Sciatic nerve (tissue), 2 donors: ENCODE results near the gene CCT5. TPM values are rescaled to one million over a fixed set of nuclear protein-coding genes. Genes with fewer than 3 reads are reported as not detected.
"Not testable (repeated sequence)": the region's sequence is repeated elsewhere in the genome, so short reads cannot be mapped to it uniquely, and the experiment has no call there.

Source experiments
- ATAC-seq: fragments of 200-7000 bp; cut with Tn5 transposase; one replicate; pipeline ENCODE4 v1.9.1; 2020; ENCODE audit warnings: mild to moderate bottlenecking, moderate library complexity
- DNase-seq: peaks from one replicate; pipeline ENCODE4 v3.0.0-alpha.2; 2020; ENCODE audit warnings: low spot score
- intact Hi-C: fragments of 100-400 bp; cut with DNase I; formaldehyde crosslinking; loops from one replicate; pipeline ENCODE4 v1.14.2; 2022
- total RNA-seq: library from RNA; stranded (reverse); fragmentation: NEBNext Ultra II Directional; extraction: Animal tissue kit (Norgen Biotek cat#: 25700); gene quantifications from one replicate; pipeline ENCODE4 v1.2.1, GENCODE V29; 2021
- donor health status: DM: no; HTN: no; CAD: no.
- donor health status: DM: no; HTN: no; CAD: no.

Gene CCT5
- total RNA-seq, 1 donor from 2014 or later: 79.5 TPM

DNA sequence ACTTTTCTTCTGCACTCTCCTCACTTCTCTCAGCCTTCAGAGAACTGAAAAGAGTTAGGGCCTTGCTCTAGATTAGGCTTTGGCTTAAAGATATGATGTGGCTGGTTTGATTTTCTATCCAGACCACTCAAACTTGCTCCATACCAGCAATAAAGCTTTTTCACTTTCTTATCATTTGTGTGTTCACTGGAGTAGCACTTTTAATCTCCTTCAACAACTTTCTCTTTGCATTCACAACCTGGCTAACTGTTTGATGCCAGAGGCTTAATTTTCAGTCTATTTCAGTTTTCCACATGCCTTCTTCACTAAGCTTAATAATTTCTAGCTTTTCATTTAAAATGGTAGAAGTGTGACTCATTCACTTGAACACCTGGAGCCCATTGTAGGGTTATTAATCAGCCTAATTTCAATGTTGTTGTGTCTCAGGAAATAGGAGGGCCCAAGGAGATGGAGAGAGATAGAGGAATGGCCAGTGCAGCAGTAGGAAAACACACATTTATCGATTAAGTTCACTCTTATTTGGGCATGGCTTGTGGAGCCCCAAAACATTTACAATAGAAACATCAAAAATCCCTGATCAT lies 6.3 kb upstream of the CCT5 start:
- ATAC-seq (no peak), DNase-seq (no peak)
- intact Hi-C loops: no loop called here

DNA sequence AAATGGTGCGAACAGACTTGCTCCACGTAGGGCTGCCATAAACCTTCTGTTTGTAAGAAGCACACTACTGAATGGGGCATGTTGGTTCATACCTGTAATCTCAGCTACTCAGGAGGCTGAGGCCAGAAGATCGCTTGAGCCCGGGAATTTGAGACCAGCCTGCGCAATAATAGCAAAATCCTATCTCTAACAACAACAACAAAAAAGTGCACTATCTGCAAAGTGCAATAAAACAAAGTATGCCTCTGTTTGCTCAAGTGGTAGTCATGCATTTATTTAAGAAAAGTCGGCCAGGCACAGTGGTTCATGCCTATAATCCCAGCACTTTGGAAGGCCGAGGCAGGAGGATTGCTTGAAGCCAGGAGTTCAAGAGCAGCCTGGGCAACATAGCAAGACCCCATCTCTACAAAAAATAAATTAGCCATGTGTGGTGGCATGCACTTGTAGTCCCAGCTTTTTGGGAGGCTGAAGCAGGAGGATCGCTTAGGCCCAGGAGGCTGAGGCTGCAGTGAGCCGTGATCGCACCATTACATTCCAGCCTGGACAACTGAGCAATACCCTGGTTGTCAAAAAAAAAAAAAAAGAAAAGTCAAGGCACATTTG lies 5.6 kb upstream of the CCT5 start:
- intact Hi-C loops: no loop called here
- DNase-seq: no peak
- no peak for ATAC-seq

DNA sequence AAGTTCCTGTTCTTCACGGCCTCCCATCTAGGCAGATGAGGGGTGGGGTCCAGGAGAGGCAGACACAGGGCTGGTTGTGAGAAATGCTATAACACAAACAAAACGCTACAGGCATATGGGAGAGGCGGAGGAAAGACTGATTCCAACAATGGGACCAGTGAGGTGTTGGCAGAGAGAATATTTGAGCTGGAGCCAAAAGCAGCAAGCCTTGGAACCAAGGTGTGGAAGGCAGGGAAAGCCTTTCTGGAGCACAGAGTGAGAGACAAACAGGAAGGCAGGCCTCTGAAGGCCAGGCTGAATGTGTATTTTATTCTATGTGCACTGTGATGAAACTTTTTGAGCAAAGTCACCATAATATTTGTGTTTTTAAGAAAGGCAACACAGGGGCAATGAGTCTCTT lies 3.3 kb upstream of the CCT5 start:
- intact Hi-C loops: no loop called here
- DNase-seq: no peak
- no peak for ATAC-seq

GRCh38 chr5:10247217-10247616 lies 2.9 kb upstream of the CCT5 start:
- DNase-seq, ATAC-seq, intact Hi-C loops: not testable (repeated sequence)

- no peak for ATAC-seq
- intact Hi-C loops: no loop called here
- no peak for DNase-seq
These were observed 1.5 kb upstream of the CCT5 start for GRCh38 chr5:10248378-10249260.

DNA sequence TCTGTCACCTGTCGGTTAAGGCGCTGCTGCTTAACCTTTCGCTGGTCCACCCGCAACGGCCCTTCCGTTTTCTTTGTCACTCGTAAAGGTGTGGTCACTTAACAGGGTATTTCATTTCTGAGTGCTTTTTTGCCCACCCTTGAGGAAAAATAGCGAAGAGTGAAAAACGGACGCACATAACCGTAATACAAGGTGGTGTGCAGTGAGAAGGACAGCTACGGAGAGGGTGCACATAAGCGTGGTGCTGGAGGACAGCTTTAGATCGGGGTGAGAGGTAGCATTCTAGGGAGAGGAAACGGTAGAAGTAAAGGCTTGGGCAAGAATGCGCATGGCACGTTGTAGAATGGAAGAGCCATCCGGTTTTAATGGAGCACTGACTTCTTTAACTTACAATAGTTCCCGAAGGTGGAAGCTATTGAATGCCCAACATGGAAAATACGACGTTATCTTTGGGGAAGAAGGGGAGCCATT lies 761 bp downstream of the CCT5 start:
- intact Hi-C loops: no loop called here
- ATAC-seq: no peak

GRCh38 chr5:10251405-10251804 lies 1.3 kb downstream of the CCT5 start:
- DNase-seq: no peak
- ATAC-seq: no peak
- intact Hi-C loops: no loop called here

More for the DNA sequence above, 761 bp downstream of the CCT5 start:
- no peak for DNase-seq

GRCh38 chr5:10253390-10253789 lies 3.3 kb downstream of the CCT5 start:
- no peak for ATAC-seq
- DNase-seq: no peak
- intact Hi-C loops: no loop called here

GRCh38 chr5:10254686-10255085 lies 4.6 kb downstream of the CCT5 start:
- ATAC-seq (no peak), DNase-seq (no peak)
- intact Hi-C loops: no loop called here

DNA sequence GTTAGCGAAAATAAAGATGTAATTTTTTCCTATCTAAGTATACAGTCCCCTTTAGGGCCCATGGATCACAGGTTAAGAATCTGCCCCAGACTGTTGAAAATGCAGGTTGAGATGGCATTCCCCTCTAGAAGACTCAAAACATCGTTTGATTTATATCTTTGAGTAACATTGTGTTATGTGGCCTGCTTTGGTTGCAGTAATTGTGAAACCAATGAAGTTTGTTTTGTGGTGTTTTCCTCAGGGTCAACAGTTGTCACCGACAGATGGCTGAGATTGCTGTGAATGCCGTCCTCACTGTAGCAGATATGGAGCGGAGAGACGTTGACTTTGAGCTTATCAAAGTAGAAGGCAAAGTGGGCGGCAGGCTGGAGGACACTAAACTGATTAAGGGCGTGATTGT lies 7.8 kb downstream of the CCT5 start:
- no peak for ATAC-seq
- DNase-seq: no peak
- intact Hi-C loops: no loop called here

DNA sequence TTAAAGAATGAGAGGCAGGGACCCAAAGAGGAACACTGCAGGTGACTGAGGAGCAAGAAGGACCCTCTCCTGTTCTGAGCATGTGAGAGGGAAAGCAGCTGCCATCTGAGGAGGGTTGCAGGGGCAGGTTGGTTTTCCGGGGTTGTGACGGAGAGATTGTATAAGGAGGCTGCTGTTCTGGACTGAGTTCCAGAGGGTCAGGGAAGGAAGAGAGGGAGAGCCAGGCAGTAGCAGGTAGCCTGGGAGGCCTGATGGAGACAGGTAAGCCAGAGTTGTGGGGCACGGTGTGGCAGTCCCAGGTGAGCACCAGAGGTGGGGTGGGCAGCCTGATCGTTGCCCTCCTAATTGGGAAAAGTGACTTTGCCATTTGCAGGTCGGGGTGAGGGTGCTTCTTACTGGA lies 9.8 kb downstream of the CCT5 start:
- no peak for DNase-seq

GRCh38 chr5:10261065-10261464 lies 11.0 kb downstream of the CCT5 start:
- DNase-seq (no peak), ATAC-seq (no peak)
- intact Hi-C loops: no loop called here

More for the DNA sequence above, 9.8 kb downstream of the CCT5 start:
- no peak for ATAC-seq
- intact Hi-C loops: no loop called here

DNA sequence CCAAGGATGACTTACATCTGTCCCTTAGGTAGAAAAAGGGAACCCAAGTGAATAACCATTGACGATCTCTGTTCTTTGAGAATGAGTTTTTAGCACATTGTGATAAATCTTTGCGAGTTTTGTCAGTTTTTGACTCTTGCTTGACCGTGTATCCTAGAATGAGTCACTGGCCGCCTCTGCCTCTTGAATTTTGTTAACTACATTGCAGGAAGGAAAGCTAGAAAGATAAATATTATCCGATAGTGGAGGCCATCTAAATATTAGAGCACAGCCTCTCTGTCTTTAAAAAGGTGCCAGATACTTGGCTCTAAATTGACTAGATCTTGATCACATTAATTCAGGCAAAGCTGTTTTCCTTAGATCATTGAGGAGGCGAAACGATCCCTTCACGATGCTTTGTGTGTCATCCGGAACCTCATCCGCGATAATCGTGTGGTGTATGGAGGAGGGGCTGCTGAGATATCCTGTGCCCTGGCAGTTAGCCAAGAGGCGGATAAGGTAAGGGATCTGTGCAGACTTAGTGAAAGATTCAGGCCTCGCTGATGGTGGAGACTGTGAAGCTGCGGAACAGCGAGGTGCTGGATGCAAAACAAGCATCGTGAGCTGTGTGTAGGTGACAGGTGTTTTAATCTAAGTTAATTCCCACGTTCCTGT lies 12.2 kb downstream of the CCT5 start:
- DNase-seq: no peak

DNA sequence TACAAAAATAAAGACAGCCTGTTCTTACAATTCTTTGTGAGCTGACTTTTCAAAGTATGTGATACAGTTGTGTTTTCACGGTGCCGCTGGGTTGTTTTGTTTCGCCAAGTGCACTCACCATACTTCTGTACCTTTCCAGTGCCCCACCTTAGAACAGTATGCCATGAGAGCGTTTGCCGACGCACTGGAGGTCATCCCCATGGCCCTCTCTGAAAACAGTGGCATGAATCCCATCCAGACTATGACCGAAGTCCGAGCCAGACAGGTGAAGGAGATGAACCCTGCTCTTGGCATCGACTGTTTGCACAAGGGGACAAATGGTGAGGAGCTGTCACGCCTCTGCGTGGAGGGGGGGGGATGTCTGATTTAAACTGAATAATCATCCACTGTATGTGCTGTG lies 12.9 kb downstream of the CCT5 start:
- intact Hi-C loops: no loop called here
- no peak for ATAC-seq
- no peak for DNase-seq

More for the DNA sequence above, 12.2 kb downstream of the CCT5 start:
- intact Hi-C loops: no loop called here
- no peak for ATAC-seq

- ATAC-seq: no peak
- intact Hi-C loops: no loop called here
These were observed 14.5 kb downstream of the CCT5 start for GRCh38 chr5:10264604-10265003.

GRCh38 chr5:10265245-10266109 lies 15.4 kb downstream of the CCT5 start:
- intact Hi-C loops: no loop called here
- no peak for ATAC-seq
- no peak for DNase-seq

More at GRCh38 chr5:10264604-10265003, 14.5 kb downstream of the CCT5 start:
- DNase-seq: no peak

DNA sequence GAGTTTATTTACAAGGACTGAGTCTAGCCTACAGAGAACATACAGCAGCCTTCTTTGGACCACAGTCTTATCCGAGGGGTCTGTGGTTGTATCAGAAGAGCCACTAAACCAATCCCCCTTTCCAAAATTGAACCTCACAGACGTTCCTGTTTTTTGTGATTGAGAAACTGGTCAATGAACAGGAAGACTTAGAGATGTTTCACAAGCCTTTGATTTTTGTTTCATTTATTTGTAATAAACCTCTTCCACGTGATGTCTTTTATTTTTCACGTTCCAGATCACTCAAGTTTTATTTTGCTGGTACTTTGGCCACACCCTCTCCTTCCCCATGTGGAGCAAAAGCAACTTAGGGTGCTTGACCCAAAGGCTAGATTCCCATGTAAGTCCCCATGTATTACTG lies 16.1 kb downstream of the CCT5 start:
- ATAC-seq (no peak), DNase-seq (no peak)
- intact Hi-C loops: no loop called here

- ATAC-seq (no peak), DNase-seq (no peak)
- intact Hi-C loops: no loop called here
These were observed 16.8 kb downstream of the CCT5 start for GRCh38 chr5:10266839-10267238.

DNA sequence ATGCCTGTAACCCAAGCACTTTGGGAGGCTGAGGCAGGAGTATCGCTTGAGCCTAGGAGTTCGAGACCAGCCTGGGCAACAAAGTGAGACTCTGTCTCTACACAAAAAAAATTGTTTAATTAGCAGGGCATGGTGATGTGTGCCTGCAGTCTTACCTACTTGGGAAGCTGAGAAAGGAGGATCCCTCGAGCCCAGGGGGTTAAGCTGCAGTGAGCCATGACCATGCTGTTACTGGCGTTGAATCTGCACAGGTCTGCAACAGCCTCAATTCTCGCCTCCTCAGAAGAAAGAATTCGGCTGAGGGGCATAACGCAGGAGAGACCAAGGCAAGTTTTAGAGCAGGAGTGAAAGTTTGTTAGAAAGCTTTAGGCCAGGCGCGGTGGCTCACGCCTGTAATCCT lies 18.0 kb downstream of the CCT5 start:
- DNase-seq (no peak), ATAC-seq (no peak)
- intact Hi-C loops: no loop called here
